ENCODE results near the gene UQCC2. TPM values are rescaled to one million over a fixed set of nuclear protein-coding genes. Genes with fewer than 3 reads are reported as not detected.

Gene UQCC2
- total RNA-seq, 1 donor from 2014 or later = 77.6 TPM

GRCh38 chr6:33744001-33744848 lies 32.7 kb upstream of the UQCC2 start:
- ATAC-seq = peak; percentile 89

GRCh38 chr6:33742837-33743236 lies 31.3 kb upstream of the UQCC2 start:
- no peak for ATAC-seq

- no peak for ATAC-seq
These were observed 30.6 kb upstream of the UQCC2 start for GRCh38 chr6:33742092-33742491.

- no peak for ATAC-seq
These were observed 29.3 kb upstream of the UQCC2 start for GRCh38 chr6:33740794-33741193.

- peak; percentile 18 for ATAC-seq
These were observed 28.7 kb upstream of the UQCC2 start for GRCh38 chr6:33740204-33740608.

- no peak for ATAC-seq
These were observed 28.1 kb upstream of the UQCC2 start for GRCh38 chr6:33739571-33739970.

GRCh38 chr6:33738879-33739278 lies 27.4 kb upstream of the UQCC2 start:
- ATAC-seq = no peak

- no peak for ATAC-seq
These were observed 26.7 kb upstream of the UQCC2 start for GRCh38 chr6:33738153-33738552.

GRCh38 chr6:33737267-33738026 lies 25.9 kb upstream of the UQCC2 start:
- no peak for ATAC-seq

GRCh38 chr6:33735216-33735615 lies 23.7 kb upstream of the UQCC2 start:
- ATAC-seq = no peak

- ATAC-seq = no peak
These were observed 22.2 kb upstream of the UQCC2 start for GRCh38 chr6:33733709-33734007.

- ATAC-seq = no peak
These were observed 21.6 kb upstream of the UQCC2 start for GRCh38 chr6:33732817-33733708.

GRCh38 chr6:33732385-33732784 lies 20.9 kb upstream of the UQCC2 start:
- no peak for ATAC-seq

- ATAC-seq = no peak
These were observed 20.3 kb upstream of the UQCC2 start for GRCh38 chr6:33731751-33732282.

- ATAC-seq = no peak
These were observed 19.5 kb upstream of the UQCC2 start for GRCh38 chr6:33731035-33731434.

- ATAC-seq = no peak
These were observed 19.1 kb upstream of the UQCC2 start for GRCh38 chr6:33730611-33731010.

GRCh38 chr6:33729059-33729458 lies 17.6 kb upstream of the UQCC2 start:
- no peak for ATAC-seq

- no peak for ATAC-seq
These were observed 16.9 kb upstream of the UQCC2 start for GRCh38 chr6:33728438-33728837.

GRCh38 chr6:33727932-33728331 lies 16.4 kb upstream of the UQCC2 start:
- no peak for ATAC-seq

- no peak for ATAC-seq
These were observed 15.6 kb upstream of the UQCC2 start for GRCh38 chr6:33727126-33727525.

GRCh38 chr6:33726696-33727095 lies 15.2 kb upstream of the UQCC2 start:
- ATAC-seq = no peak

GRCh38 chr6:33725891-33726673 lies 14.6 kb upstream of the UQCC2 start:
- no peak for ATAC-seq
